Measurements from ENCODE around the gene RPL13.
A peak's percentile ranks its signal among the peaks of the same experiment; 100 is the strongest.

Gene RPL13

DNA sequence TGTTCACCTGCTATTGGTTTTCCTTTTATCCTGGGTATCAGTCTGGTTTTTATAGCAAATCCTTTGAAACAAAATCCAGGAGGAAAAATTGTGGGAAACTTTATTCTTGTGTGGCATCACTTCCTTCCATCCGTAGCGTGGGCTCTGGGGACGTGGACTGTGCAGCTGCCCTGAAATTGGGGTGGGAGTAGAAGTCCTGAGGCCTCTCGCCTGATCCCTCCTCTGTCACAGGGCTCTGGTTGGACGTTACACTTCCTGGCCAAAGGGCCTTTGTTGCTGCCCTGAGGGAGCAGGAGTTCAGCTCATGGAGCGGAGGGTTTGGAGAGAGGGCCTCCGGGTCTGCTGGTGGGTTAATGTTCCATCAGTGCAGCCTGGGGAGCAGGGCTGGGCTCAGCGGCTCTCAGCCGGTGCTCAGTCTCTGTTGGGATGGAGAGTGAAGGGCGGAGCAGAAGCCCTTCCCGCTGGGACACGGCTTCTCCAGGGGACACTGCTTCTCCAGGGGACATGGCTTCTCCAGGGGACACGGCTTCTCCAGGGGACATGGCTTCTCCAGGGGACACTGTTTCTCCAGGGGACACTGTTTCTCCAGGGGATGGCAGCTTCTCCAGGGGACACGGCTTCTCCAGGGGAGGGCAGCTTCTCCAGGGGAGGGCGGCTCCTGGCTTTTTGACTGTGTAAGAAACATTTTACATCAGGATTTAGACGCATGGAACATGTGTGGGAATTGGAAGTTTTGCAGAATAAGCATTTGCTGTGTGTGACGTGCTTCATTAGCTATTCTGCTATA, 15.2 kb upstream of the RPL13 start:
- no peak for DNase-seq

DNA sequence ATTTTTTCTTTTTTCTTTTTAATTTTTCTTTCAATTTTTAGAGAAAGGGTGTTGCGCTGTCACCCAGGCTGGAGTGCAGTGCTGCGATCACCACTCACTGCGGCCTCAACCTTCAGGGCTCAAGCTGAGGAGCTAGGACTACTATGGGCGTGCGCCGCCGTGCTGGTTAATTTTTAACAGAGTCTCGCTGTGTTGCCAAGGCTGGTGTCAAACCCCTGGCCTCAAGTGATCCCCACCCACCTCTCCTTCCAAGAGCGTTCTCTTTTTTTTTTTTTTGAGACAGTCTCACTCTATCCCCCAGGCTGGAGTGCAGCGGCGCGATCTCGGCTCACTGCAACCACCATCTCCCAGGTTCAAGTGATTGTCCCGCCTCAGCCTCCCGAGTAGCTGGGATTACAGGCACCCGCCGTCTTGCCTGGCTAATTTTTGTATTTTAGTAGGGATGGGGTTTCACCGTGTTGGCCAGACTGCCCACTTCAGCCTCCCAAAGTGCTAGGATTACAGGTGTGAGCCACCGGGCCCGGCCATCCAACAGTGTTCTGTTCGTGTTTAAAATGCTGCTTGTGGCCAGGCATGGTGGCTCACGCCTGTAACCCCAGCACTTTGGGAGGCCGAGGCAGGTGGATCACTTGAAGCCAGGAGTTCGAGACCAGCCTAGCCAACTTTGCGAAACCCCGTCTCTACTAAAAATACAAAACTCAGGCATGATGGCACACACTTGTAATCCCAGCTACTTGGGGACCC, 14.5 kb upstream of the RPL13 start:
- DNase-seq, result no peak

DNA sequence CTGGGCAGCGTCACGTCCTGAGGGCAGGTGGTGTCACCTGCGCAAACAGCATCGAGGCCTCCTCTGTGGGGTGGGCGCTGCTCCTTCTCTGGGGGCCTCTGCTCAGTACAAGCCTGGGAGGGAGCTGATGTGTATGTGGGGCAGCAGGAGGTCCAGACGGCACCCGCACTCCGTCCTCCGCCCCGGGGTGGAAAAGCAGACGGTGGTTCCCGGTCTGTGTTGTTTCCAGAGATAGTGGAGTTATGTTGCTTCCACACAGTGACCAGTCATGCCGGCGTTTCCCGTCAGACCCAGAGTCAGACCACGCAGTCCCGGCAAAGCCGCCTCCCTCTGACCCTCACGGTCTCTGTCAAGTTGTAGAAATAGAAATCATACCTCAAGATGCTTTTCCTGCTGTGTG, 13.7 kb upstream of the RPL13 start:
- DNase-seq, result no peak

DNA sequence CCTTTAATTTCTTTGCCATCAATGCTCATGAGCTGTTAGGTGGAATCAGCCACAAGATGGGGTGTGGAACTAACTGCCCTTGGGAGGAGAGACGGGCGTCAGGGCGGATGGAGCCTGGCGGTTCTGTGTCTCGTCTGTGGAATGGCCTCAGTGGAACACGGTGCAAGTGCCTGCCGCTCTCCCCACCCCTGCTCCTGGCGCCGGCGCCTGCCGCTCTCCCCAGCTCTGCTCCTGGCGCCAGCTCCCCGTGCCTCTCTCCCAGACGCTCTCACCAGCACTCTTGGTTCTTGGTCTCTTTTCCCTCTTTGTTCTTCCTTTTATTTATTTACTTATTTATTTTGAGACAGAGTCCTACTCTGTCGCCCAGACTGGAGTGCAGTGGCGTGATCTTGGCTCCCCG, 13.2 kb upstream of the RPL13 start:
- DNase-seq, result no peak

DNA sequence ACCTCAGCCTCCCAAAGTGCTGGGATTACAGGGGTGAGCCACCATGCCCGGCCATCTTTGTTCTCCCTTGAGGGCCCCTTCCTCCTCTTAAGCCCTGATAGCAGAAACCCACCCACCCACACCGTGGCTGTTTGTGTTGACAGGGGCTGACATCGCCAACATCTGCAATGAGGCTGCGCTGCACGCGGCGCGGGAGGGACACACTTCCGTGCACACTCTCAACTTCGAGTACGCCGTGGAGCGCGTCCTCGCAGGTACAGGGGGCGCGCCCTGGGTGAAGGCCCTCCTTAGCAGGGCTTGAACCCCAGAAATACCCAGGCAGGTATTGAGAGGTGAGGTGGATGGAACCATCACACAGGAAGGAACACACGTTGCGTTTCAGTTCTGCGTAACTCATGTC, 12.6 kb upstream of the RPL13 start:
- DNase-seq, result no peak

DNA sequence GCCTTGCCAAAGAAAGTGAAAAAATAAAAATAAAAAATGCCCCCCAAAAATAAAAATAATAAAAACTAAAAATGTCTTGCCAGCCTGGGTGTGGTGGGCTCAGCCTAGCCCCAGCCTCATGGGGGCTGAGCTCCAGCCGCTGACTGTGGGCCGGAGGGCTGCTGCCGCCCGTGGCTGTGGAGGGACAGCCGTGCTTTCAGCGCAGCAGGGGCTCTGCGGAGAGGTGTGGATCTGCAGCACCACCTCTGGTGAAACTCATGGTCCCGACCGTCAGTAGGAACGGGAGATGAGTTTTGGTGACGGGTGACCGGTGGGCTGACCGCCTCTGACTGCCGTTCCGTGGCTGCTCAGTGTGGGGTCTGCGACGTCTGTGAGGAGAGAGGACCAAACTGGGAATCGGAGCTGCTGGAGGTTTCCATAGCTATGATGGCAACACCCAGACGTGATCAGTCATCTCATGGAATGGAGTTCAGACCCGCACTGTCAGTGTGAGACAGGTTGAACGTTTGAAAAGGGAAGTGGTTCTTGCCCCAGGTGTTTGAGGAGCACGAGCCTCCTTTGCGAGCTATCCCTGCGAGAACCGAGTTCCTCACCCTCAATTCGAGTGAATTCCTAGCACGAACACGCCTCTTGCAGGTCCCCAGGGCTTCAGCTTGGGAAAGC, 12.0 kb upstream of the RPL13 start:
- no peak for DNase-seq

DNA sequence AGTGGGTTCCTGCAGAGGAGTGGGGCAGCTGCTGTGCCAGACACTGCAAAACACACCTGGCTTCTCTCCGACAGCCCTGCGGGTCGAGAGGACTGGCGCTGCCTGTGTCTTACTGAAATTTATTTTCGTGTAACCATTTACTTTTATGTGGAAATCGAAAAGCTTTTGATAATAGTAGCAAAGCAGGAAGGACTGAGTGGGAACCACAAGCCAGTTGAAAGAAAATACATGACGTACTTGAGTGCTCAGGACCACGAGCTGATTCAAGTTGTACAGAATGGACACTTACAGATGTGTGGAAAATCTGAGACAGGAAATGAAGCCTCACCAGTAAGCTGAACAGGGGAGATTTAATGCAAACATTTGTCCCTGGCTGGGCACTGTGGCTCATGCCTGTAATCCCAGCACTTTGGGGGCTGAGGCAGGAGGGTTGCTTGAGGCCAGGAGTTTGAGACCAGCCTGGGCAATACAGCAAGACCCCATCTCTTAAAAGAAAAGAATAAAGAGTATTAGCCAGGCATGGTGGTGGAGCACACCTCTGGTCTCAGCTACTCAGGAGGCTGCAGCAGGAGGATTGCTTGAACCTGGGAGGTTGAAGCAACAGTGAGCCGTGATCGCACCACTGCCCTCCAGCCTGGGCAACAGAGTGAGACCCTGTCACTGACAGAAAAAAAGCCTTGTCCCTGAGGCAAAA, 11.3 kb upstream of the RPL13 start:
- DNase-seq, result no peak

DNA sequence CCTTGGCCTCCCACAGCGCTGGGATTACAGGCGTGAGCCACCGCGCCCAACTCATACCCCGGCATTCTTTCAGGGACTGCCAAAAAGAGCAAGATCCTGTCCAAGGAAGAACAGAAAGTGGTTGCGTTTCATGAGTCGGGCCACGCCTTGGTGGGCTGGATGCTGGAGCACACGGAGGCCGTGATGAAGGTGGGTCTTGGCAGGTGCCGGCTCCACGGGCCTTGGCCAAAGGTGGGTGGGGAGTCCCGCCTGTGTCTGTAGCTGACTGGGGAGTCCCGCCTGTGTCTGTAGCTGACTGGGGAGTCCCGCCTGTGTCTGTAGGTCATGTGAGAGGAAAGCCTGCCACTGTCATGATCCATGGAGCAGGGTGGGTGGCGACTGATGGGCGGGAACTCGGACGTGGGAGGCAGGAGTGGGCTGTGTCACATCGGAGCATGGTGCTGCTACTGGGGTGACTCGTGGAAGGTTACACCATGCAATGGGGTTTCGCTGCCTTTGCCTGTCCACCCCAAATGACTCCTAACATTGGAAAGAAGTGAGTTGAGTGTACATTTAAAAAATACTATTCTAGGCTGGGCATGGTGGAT, 10.0 kb upstream of the RPL13 start:
- DNase-seq, result no peak

DNA sequence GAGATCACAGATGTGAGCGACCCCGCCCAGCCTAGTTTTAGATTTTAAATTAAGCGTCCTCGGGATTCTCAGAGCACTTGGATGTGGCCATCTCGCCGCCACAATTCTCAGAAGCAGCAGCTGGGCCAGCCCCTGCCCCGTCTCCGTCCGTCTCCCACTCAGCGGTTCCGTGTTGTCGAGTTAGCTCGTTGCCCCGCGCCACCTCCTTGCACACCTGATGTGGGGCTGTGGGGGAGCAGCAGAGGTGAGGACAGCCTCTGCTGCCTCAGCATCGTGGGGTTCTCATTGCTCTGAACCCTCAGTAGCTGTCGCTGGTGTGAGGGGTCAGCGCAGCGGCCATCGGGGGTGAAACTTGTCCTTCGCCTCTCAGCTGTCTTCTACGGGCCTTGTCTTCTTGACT, 8.2 kb upstream of the RPL13 start:
- DNase-seq, result no peak

DNA sequence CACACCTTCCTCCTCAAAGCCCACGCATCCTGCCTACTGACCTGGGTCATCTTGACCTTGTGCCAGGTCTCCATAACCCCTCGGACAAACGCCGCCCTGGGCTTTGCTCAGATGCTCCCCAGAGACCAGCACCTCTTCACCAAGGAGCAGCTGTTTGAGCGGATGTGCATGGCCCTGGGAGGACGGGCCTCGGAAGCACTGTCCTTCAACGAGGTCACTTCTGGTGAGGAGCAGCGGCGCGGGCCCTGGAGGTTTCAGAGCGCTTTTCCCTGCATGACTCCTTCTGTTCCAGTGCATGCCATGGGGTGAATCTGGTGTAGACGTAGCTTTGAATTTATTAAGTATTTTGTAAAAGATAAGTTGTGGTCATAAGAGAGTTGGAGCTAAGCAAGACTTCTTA, 7.6 kb upstream of the RPL13 start:
- no peak for DNase-seq

DNA sequence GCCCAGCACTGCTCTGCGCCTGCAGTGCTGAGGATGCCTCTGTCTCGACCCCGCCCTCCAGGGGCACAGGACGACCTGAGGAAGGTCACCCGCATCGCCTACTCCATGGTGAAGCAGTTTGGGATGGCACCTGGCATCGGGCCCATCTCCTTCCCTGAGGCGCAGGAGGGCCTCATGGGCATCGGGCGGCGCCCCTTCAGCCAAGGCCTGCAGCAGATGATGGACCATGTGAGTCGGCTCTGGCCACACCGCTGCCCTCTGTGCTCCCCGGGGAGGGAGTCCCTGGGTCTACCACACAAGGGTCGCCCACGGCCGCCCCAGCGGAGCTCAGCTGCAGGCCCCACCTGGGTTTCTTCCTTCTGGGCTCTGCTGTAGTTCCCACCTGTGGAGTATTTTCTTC, 6.7 kb upstream of the RPL13 start:
- DNase-seq, result no peak

DNA sequence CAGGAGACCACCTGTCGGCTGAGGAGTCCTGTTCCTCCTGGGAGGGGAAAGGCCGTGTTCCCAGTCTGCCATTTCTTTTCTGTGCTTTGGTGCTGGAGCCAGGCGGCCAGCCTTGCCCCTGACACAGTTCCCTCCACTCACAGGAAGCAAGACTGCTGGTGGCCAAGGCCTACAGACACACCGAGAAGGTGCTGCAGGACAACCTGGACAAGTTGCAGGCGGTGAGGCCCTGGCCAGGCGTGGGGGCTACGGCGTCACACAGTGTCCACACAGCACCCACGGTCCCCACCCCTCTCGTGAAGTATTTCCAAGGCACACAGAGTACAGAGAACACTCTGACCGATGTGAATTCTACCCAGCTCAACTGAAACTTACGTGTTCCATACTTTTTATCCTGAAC, 6.1 kb upstream of the RPL13 start:
- DNase-seq, result no peak

DNA sequence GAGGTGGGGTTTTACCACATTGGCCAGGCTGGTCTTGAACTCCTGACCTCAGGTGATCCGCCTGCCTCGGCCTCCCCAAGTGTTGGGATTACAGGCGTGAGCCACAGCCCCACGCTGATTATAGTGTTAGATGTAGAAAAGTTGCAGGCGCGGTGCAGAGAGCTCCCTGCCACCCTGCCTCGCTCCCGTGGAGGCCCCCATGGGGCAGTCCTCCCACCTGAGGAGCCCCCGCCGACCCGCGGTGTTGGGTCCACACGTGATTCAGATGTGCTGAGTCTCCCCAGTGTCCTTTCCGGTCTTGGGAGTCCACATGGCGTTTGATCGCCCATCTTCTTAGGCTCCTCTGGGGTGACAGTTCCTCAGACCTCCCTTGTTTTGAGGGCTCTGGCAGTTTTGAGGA, 5.2 kb upstream of the RPL13 start:
- DNase-seq, result no peak

DNA sequence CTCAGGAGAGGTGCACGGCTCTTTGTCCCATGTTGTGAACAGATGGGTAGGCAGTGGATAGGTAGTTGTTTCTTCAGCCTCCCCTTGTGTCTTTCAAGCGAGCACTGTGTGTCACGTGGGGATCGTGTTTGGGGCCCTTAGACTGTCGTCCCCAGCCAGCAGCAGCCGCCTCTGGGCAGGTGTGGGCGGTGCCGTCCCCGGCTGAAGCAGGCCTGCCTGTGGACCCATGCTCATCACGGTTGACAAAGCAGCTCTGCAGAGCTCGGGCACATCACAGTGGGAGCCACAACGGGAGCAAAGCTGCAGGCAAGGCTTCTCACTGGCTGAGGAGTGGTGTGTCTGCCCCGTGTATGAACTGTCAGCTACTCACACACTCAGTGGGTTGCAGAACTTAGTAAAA, 4.7 kb upstream of the RPL13 start:
- DNase-seq, result no peak

DNA sequence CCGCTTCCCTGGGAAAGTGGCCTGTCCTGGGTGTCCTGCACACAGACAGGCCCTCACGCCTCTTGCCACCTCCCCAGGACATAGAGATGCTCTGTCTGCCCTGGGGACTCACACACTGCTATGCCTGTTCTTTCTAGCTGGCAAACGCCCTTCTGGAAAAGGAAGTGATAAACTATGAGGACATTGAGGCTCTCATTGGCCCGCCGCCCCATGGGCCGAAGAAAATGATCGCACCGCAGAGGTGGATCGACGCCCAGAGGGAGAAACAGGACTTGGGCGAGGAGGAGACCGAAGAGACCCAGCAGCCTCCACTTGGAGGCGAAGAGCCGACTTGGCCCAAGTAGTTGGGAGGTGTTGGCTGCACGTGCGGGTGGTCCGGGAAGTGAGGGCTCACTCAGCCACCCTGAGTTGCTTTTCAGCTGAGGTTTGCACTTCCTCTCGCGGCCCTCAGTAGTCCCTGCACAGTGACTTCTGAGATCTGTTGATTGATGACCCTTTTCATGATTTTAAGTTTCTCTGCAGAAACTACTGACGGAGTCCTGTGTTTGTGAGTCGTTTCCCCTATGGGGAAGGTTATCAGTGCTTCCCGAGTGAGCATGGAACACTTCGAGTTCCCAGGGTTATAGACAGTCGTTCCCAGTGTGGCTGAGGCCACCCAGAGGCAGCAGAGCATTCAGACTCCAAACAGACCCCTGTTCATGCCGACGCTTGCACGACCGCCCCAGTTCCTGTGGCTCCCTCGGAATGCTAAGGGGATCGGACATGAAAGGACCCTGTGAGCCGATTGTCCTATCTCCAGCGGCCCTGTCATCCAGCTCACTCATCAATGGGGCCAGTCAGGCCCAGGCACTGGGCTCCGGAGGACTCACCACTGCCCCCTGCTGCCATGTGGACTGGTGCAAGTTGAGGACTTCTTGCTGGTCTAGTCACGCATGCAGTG, 3.5 kb upstream of the RPL13 start:
- DNase-seq, result peak; percentile 76 to 84

DNA sequence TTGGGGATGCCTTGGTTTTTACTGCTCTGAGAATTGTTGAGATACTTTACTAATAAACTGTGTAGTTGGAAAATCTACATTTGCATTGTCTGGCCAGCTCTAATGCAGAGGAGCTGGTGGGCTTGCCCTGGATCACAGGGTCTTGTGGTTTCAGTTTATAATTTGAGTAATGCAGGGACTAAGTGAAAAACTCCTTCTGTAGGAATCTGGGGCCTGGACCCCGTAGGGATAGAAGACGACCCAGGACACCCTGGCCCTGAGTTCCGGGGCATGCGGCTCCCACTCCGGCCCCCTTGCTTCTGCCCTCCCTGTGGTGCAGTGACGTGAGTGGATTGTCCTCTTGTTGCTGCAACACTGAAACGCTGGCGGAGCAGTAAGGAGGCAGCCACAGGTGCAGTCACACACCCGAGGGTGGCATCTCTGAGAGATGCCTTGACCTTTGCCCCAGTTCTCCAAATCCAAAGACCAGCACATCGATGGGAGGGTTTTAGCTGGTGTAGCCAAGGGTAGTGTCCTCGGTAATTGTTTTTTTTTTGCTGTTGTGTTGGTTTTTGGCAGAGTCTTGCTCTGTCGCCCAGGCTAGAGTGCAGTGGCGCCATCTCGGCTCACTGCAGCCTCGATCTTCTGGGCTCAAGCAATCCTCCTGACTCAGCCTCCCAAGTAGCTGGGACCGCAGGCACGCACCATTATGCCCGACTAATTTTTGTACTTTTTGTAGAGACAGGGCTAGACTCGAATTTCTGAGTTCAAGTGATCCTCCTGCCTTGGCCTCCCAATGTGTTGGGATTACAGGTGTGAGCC, 2.6 kb upstream of the RPL13 start:
- DNase-seq, result no peak

DNA sequence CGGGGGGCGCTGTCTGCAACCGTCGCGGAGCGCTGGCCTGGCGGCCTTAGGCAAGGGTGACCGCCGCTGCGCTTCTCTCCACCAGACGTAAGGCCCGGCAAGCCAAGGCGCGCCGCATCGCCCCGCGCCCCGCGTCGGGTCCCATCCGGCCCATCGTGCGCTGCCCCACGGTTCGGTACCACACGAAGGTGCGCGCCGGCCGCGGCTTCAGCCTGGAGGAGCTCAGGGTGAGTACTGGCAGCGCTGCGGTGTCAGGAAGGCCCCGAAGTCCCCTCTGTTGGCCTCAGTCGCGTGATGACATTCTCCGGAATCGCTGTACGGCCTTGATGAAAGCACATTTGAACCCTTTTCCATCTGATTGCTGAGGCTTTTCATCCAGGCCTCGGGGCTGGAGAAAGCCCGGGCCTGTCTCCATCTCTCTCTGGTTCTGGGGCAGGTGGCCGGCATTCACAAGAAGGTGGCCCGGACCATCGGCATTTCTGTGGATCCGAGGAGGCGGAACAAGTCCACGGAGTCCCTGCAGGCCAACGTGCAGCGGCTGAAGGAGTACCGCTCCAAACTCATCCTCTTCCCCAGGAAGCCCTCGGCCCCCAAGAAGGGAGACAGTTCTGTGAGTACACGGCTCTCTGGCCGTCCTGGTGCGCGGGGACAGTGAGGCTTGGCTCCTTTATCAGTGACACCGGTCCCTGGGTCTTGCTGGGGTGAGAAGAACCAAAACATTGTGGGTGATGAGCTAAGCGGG, 831 bp downstream of the RPL13 start:
- DNase-seq, result no peak

DNA sequence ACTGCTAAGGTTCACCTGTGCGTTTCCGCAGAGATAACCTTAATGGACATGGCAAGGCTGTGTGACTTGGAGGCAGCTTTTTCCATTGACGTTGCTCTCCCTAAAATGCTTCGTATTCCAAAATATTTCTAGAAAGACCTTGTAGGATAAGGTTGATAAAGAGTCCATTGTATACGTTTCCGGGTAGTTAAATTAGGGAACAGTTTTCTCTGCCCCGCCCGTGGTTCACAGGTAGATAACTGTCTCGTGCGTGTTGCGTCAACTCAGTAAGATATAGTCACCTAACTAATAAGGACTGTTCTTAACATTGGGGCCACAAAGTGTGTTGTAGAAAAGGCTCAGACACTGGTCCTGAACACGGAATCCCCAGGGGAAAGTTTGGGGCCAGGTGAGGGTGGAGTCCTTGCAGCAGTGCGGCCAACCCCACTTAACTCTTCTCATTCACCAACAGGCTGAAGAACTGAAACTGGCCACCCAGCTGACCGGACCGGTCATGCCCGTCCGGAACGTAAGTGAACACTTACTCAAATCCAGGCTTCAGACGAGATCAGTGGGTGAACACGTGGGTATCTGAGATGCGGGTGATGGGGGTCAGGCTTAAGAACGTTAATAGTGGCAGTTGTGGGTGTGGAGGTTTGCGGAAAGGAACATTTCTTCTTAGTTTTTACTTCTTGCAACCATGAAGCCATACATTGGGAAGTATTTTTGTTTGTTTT, 1.6 kb downstream of the RPL13 start:
- DNase-seq, result no peak

DNA sequence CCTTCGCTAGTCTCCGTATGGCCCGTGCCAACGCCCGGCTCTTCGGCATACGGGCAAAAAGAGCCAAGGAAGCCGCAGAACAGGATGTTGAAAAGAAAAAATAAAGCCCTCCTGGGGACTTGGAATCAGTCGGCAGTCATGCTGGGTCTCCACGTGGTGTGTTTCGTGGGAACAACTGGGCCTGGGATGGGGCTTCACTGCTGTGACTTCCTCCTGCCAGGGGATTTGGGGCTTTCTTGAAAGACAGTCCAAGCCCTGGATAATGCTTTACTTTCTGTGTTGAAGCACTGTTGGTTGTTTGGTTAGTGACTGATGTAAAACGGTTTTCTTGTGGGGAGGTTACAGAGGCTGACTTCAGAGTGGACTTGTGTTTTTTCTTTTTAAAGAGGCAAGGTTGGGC, 2.5 kb downstream of the RPL13 start:
- DNase-seq, result no peak
